ENCODE measurements around the gene CDH13.

Gene CDH13

DNA sequence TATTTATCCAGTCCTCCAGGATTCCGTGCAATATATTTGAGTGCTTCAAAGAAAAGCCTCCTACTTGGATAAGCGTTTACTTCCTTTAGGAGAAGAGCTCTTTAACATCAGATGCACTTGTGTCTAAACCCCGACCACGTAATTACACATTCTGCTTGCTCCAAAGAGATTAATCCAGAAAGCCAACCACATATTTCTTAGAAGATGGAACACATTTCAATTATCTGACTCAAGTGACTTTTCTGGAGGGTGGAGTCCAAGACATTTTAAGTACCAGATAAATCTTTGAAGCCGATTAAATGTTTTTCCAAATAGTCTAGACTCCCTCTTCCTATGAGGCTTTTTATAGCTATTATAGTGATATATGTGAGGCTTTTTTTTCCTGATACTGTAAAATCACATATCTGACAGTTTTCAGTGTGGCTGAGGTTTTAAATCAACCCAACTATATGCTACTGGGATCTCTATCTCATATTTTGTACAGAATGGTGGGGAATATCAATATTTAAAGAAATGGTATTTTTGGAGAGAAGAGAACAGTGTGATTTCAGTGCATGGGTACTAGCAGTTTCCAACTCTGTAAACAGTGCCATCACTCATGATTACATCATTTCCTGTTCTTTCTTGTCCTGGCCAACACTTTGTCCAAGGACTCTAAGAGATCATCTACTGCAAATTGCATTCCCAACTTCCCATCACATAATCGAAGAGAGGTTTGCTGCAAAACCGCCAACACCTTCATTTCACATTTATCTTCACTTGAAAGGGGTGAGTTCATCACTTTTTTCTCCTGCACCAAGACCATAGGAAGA lies 988.6 kb downstream of the CDH13 start:
- Histone ChIP-seq H3K79me2 (ENCODE audit: low read length) (no peaks in the 10 kb centered on the region), H3K4me3 (ENCODE audit: low read length) (no peak overlapping the region), H2AFZ (ENCODE audit: low read length) (no peak overlapping the region), H3K36me3 (replicated peaks; ENCODE audit: insufficient read depth, low read length) (no peaks in the 10 kb centered on the region), H3F3A (ENCODE audit: insufficient read depth, low read length) (no peaks in the 10 kb centered on the region), H3K4me2 (ENCODE audit: low read depth, low read length) (no peak overlapping the region), H3K9me3 (replicated peaks; ENCODE audit: insufficient read depth, low read length) (no peaks in the 10 kb centered on the region), H3K27ac (ENCODE audit: low read length) (no peak overlapping the region), H4K20me1 (ENCODE audit: insufficient read depth, low read length) (no peaks in the 10 kb centered on the region), H3K4me1 (ENCODE audit: low read length) (no peaks in the 10 kb centered on the region), H3K9me2 (replicated peaks; ENCODE audit: insufficient read depth, low read length) (no peaks in the 10 kb centered on the region), H3K9ac (ENCODE audit: low read length) (no peak overlapping the region), H3K27me3 (replicated peaks; ENCODE audit: insufficient read depth, low read length) (no peaks in the 10 kb centered on the region)
- no peak for DNase-seq
- TF ChIP-seq CTCF (IDR thresholded peaks at IDR 0.05; ENCODE audit: low read length) (no peak), EZH2phosphoT487 (IDR thresholded peaks at IDR 0.05; ENCODE audit: low read length) (no peak), EZH2 (optimal IDR thresholded peaks at IDR 0.05; ENCODE audit: low read depth, low read length) (no peak)

DNA sequence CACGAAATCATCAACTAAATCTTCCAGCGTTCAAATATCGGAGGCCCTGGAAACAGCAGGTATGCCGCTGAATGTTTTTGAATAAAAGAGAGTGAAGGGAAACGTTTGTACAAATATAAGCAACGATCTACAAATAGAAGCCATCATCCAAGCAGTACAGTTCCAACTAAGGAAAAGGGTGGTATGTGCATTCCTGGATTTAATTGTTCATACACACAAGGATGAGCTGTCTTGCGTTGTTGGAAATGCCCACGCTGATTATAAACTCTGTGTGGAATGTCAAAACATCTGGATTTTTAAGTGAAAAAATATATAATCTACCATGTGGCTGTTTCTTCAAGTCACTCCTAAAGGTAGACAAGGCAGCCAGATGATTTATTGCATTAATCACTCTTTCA lies 989.2 kb downstream of the CDH13 start:
- Histone ChIP-seq H3K36me3 (replicated peaks; ENCODE audit: insufficient read depth, low read length) (no peaks in the 10 kb centered on the region), H3K9me2 (replicated peaks; ENCODE audit: insufficient read depth, low read length) (no peaks in the 10 kb centered on the region), H3K9ac (ENCODE audit: low read length) (no peak overlapping the region), H3F3A (ENCODE audit: insufficient read depth, low read length) (no peaks in the 10 kb centered on the region), H3K27me3 (replicated peaks; ENCODE audit: insufficient read depth, low read length) (no peaks in the 10 kb centered on the region), H3K4me2 (ENCODE audit: low read depth, low read length) (no peak overlapping the region), H3K27ac (ENCODE audit: low read length) (no peak overlapping the region), H2AFZ (ENCODE audit: low read length) (no peak overlapping the region), H3K9me3 (replicated peaks; ENCODE audit: insufficient read depth, low read length) (no peaks in the 10 kb centered on the region), H3K79me2 (ENCODE audit: low read length) (no peaks in the 10 kb centered on the region), H4K20me1 (ENCODE audit: insufficient read depth, low read length) (no peaks in the 10 kb centered on the region), H3K4me3 (ENCODE audit: low read length) (no peak overlapping the region), H3K4me1 (ENCODE audit: low read length) (no peaks in the 10 kb centered on the region)
- TF ChIP-seq EZH2 (optimal IDR thresholded peaks at IDR 0.05; ENCODE audit: low read depth, low read length), result no peak
- no peak for TF ChIP-seq EZH2phosphoT487 (IDR thresholded peaks at IDR 0.05; ENCODE audit: low read length)
- TF ChIP-seq CTCF (IDR thresholded peaks at IDR 0.05; ENCODE audit: low read length), result no peak
- DNase-seq, result no peak

DNA sequence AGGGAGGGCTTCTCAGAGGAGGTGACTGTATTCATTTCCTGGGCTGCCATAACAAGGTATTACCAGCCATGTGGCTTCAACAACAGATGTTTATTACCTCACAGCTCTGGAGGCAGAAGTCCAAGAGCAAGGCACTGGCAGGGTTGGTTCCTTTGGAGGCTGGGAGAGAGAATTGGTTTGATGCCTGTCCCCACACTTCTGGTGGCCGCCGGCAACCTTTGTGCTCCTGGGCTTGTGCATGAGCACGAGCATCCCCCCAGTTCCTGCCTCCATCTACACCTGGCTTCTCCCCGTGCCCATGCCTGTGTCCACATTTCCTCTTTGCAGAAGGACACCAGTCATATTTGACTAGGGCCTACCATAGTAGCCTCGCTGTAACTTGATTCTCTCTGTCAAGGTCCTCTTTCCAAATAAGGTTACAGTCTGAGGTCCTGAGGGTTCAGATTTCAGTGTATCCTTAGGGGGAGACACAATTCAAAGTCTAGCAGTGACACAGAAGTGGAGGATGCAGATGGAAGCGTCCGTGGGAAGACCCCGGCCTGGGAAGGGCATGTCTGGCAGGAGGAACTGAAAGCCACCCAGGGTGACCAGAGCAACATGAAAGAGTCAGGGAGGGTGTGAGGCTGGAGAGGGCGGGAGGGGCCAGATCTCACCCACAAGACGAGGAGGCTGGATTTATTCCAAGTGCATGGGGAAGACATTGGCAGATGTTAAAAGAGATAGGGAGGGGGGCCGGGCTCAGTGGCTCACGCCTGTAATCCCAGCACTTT lies 992.8 kb downstream of the CDH13 start:
- H3K4me2 ChIP-seq (ENCODE audit: low read depth, low read length), result no peak overlapping the region
- H3K9me2 ChIP-seq (replicated peaks; ENCODE audit: insufficient read depth, low read length), result no peaks in the 10 kb centered on the region
- DNase-seq, result no peak
- H4K20me1 ChIP-seq (ENCODE audit: insufficient read depth, low read length), result no peaks in the 10 kb centered on the region
- no peaks in the 10 kb centered on the region for H3K36me3 ChIP-seq (replicated peaks; ENCODE audit: insufficient read depth, low read length)
- no peak overlapping the region for H3K4me3 ChIP-seq (ENCODE audit: low read length)
- no peak overlapping the region for H3K9ac ChIP-seq (ENCODE audit: low read length)
- H3K27me3 ChIP-seq (replicated peaks; ENCODE audit: insufficient read depth, low read length), result no peaks in the 10 kb centered on the region
- H3K4me1 ChIP-seq (ENCODE audit: low read length), result no peaks in the 10 kb centered on the region
- no peaks in the 10 kb centered on the region for H3K9me3 ChIP-seq (replicated peaks; ENCODE audit: insufficient read depth, low read length)
- no peak overlapping the region for H3K27ac ChIP-seq (ENCODE audit: low read length)
- TF ChIP-seq EZH2 (optimal IDR thresholded peaks at IDR 0.05; ENCODE audit: low read depth, low read length) (no peak), CTCF (IDR thresholded peaks at IDR 0.05; ENCODE audit: low read length) (no peak), EZH2phosphoT487 (IDR thresholded peaks at IDR 0.05; ENCODE audit: low read length) (no peak)
- H2AFZ ChIP-seq (ENCODE audit: low read length), result no peak overlapping the region
- H3F3A ChIP-seq (ENCODE audit: insufficient read depth, low read length), result no peaks in the 10 kb centered on the region
- H3K79me2 ChIP-seq (ENCODE audit: low read length), result no peaks in the 10 kb centered on the region
